Calu3 (cell line): Measurements from ENCODE around the gene GABRP. TPM values are rescaled to one million over a fixed set of nuclear protein-coding genes. Genes with fewer than 3 reads are reported as not detected.
A peak's percentile ranks its signal among the peaks of the same experiment; 100 is the strongest.

Source experiments
- BruUV-seq: library from RNA; stranded (reverse); fragments of 400-500 nt; replicated peaks from 2 replicates; lab custom pipeline; 2021; lab: Mats Ljungman, UMichigan
- CTCF ChIA-PET: fragments of 300-600 bp; sonication (Branson Sonifier 250); formaldehyde crosslinking; loops from one replicate; lab custom pipeline; 2022; ENCODE audit warnings: antibody characterized with exemption; lab: Charles Lee
- DNase-seq: peaks from one replicate; pipeline ENCODE4 v3.0.0; 2022
- H3K27ac Mint-ChIP-seq: one replicate; pipeline ENCODE4 v1.8.0; 2022; ENCODE audit warnings: mixed read lengths; ENCODE audit not compliant: unreplicated experiment
- H3K27me3 Mint-ChIP-seq: one replicate; pipeline ENCODE4 v1.8.0; 2022; ENCODE audit warnings: mixed read lengths; ENCODE audit not compliant: unreplicated experiment
- H3K36me3 Mint-ChIP-seq: one replicate; pipeline ENCODE4 v1.8.0; 2022; ENCODE audit warnings: mild to moderate bottlenecking, moderate library complexity, mixed read lengths; ENCODE audit not compliant: insufficient read depth, unreplicated experiment
- H3K4me1 Mint-ChIP-seq: one replicate; pipeline ENCODE4 v1.8.0; 2022; ENCODE audit warnings: mild to moderate bottlenecking, low read depth, mixed read lengths; ENCODE audit not compliant: unreplicated experiment
- H3K4me3 Mint-ChIP-seq: one replicate; pipeline ENCODE4 v1.8.0; 2022; ENCODE audit warnings: mild to moderate bottlenecking, low read depth, moderate library complexity, mixed read lengths; ENCODE audit not compliant: unreplicated experiment
- H3K9me3 Mint-ChIP-seq: one replicate; pipeline ENCODE4 v1.8.0; 2022; ENCODE audit warnings: low read depth, mixed read lengths; ENCODE audit not compliant: unreplicated experiment
- intact Hi-C: fragments of 100-400 bp; cut with micrococcal nuclease; formaldehyde crosslinking; loops from one replicate; pipeline ENCODE4 v1.10.0; 2022; ENCODE audit not compliant: unreplicated experiment
- total RNA-seq: library from RNA; stranded (reverse); gene quantifications from 2 replicates; pipeline ENCODE4 v1.2.3, GENCODE V29; 2022
- TF ChIP-seq, protein P1 (sequence below): fragments of 200-600 bp; IDR thresholded peaks from one replicate; pipeline ENCODE4 v1.8.0; 2022; ENCODE audit warnings: antibody characterized with exemption; ENCODE audit not compliant: unreplicated experiment

The GABRP gene
- total RNA-seq, 1 experiment from 2014 or later, result 1,278 TPM

DNA sequence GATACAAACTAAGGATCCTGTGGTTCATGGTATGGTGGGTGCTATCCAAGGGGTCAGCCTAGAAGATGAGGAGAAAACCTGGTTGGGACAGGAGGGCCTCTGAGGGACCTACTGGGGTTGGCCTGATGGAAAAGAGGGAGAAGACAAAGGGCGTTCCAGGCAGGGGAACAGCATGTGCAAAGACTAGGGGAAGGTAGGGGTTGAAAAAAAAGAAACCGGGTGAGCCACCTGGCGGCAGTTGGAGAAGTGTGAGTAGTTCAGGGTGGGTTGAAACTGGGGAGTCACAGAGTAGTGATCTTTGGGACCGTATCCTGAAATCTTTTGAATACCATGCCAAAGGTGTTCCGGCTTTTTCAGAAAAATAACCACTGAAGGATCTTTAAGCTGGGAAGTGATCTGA is 8.7 kb upstream of the GABRP start:
- Mint-ChIP-seq H3K27me3 (no peaks in the 10 kb centered on the region), H3K4me1 (peaks cover 32% of the 10 kb centered on the region), H3K27ac (peak overlapping the region; percentile 58), H3K36me3 (no peaks in the 10 kb centered on the region), H3K9me3 (no peaks in the 10 kb centered on the region), H3K4me3 (no peak overlapping the region)
- CTCF ChIA-PET, result no interaction called here
- TF ChIP-seq, protein P1, sequence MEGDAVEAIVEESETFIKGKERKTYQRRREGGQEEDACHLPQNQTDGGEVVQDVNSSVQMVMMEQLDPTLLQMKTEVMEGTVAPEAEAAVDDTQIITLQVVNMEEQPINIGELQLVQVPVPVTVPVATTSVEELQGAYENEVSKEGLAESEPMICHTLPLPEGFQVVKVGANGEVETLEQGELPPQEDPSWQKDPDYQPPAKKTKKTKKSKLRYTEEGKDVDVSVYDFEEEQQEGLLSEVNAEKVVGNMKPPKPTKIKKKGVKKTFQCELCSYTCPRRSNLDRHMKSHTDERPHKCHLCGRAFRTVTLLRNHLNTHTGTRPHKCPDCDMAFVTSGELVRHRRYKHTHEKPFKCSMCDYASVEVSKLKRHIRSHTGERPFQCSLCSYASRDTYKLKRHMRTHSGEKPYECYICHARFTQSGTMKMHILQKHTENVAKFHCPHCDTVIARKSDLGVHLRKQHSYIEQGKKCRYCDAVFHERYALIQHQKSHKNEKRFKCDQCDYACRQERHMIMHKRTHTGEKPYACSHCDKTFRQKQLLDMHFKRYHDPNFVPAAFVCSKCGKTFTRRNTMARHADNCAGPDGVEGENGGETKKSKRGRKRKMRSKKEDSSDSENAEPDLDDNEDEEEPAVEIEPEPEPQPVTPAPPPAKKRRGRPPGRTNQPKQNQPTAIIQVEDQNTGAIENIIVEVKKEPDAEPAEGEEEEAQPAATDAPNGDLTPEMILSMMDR, result no peak
- BruUV-seq, result no TSS peak
- no peak for DNase-seq
- intact Hi-C loops, result no loop called here

GRCh38 chr5:170781946-170782345 is 1.6 kb upstream of the GABRP start:
- Mint-ChIP-seq H3K9me3 (no peaks in the 10 kb centered on the region), H3K4me3 (peak overlapping the region; percentile 99), H3K36me3 (peaks cover 50% of the 10 kb centered on the region), H3K27ac (peak overlapping the region; percentile 81), H3K4me1 (peaks cover 60% of the 10 kb centered on the region), H3K27me3 (no peaks in the 10 kb centered on the region)
- BruUV-seq, result TSS peak; percentile 74
- CTCF ChIA-PET, result interaction anchor here (1.0 to 3.0 kb wide), 8 partner anchors 8 to 38 kb away, joined by 3 to 28 read pairs (median 6); no protein-coding TSS in a partner anchor
- intact Hi-C loops, result loop anchor here (1.0 to 5.0 kb wide), 3 partner anchors 25 to 605 kb away; partner anchors contain the start of gene NPM1
- DNase-seq, result no peak
- TF ChIP-seq, protein P1, result no peak

DNA sequence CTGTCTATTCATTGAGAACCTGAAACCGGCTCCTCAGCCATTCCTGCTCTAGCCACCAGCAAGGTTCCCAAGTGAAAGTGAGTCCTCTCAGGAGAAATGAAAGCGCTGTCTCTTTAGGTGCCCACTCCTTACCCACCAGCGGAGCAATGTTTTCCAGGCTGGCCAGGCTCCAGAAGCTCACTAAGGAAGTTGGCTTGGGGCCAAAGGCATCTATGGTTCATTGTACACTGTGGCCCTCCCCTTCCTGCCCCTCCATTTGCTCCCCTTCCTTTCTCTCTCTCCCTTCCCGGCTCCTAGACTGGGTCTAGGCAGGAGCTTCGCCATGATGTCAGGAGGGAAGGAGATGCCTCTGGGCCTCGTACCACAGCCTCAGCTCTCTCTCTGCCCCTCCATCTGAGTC is 1.1 kb upstream of the GABRP start:
- H3K9me3 Mint-ChIP-seq, result no peaks in the 10 kb centered on the region
- intact Hi-C loops, result loop anchor here (1.0 to 5.0 kb wide), 3 partner anchors 26 to 605 kb away; partner anchors contain the start of gene NPM1
- peaks cover 65% of the 10 kb centered on the region for H3K4me1 Mint-ChIP-seq
- no TSS peak for BruUV-seq
- peak overlapping the region; percentile 81 for H3K27ac Mint-ChIP-seq
- peak; percentile 91 for DNase-seq
- CTCF ChIA-PET, result interaction anchor here (0.5 to 3.0 kb wide), 9 partner anchors 9 to 953 kb away, joined by 3 to 28 read pairs (median 5); no protein-coding TSS in a partner anchor
- no peaks in the 10 kb centered on the region for H3K27me3 Mint-ChIP-seq
- peaks cover 55% of the 10 kb centered on the region for H3K36me3 Mint-ChIP-seq
- H3K4me3 Mint-ChIP-seq, result peak overlapping the region; percentile 99
- TF ChIP-seq, protein P1, result no peak

DNA sequence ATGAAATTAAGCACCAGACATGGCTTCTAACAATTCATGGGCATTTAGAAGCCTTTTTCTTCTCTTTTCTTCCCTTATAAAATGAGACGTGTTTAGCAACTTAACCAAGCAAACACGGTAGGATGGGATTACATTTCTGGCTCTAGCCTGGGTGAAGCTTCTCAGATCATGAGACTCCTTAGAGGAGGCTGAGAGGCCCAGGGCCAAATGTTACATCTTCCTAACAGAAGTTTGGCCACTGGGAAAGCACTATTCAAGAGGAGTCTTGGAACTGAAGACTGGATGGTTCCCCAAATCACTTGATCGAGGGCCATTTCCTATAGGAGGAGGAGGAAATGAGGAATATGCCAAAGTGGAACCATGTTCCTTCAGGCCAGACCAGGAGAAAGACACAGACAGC is 1.9 kb downstream of the GABRP start:
- Mint-ChIP-seq H3K4me1 (peaks cover 91% of the 10 kb centered on the region), H3K27me3 (no peaks in the 10 kb centered on the region), H3K9me3 (no peaks in the 10 kb centered on the region), H3K27ac (peak overlapping the region; percentile 81), H3K36me3 (peaks cover 83% of the 10 kb centered on the region), H3K4me3 (peak overlapping the region; percentile 99)
- CTCF ChIA-PET, result interaction anchor here (1.7 kb wide), 1 partner anchor 40 kb away, joined by 4 read pairs; no protein-coding TSS in a partner anchor
- intact Hi-C loops, result no loop called here
- TF ChIP-seq, protein P1, result no peak
- no peak for DNase-seq
- no TSS peak for BruUV-seq
